K562 (cell line): ENCODE results near the gene PITPNM3. TPM values are rescaled to one million over a fixed set of nuclear protein-coding genes. Genes with fewer than 3 reads are reported as not detected.

ENCODE experiments used
- ATAC-seq: fragments of 200-7000 bp; cut with Tn5 transposase; 3 replicates; pipeline ENCODE4 v1.9.1; 2020; ENCODE audit warnings: moderate library complexity
- BruUV-seq: library from RNA; stranded (reverse); fragments of 400-500 nt; replicated peaks from 2 replicates; lab custom pipeline; 2021; lab: Mats Ljungman, UMichigan
- CTCF ChIA-PET: fragments of 300-600 bp; formaldehyde crosslinking; extraction: SDS; loops from one replicate; lab custom pipeline; 2021; ENCODE audit warnings: low intra/inter-chr PET ratio; lab: Yijun Ruan, JAX
- POLR2A ChIA-PET: fragments of 300-600, 350-650 bp; sonication (Branson Sonifier 250); formaldehyde crosslinking; extraction: SDS; loops from one replicate; lab custom pipeline; 2021; ENCODE audit warnings: antibody characterized with exemption, inconsistent platforms; lab: Yijun Ruan, JAX
- DNase-seq, 4 experiments: peaks; one replicate each; pipeline versions ENCODE4 v3.0.0 to v3.0.0-alpha.2; 2011 to 2018; ENCODE audit warnings: low spot score in 3 of 4, mixed read lengths in 3 of 4; ENCODE audit errors: extremely low read depth in 1 of 4
- FAIRE-seq: peaks from 2 replicates; lab custom pipeline; 2011; peaks lifted over from hg19 to GRCh38; lab: Jason Lieb, UNC
- H2AFZ ChIP-seq: 2 replicates; pipeline ENCODE4 v1.6.0; 2011; ENCODE audit warnings: low read depth, low read length, control low read depth, inconsistent platforms
- H3K27ac ChIP-seq: fragments of 200-600 bp; 3 replicates; pipeline ENCODE4 v1.8.0; 2011; ENCODE audit warnings: low read depth, mild to moderate bottlenecking, control low read depth, inconsistent platforms, low read length, moderate library complexity, mixed read lengths; ENCODE audit errors: extremely low read depth
- H3K27me3 ChIP-seq, 2 experiments: fragments of 300-600 bp in 1 of 2; 2 replicates in 1 of 2; 3 replicates in 1 of 2; pipeline versions ENCODE4 v1.6.0 to v1.8.0; 2011; ENCODE audit warnings: inconsistent platforms in 2 of 2, low read length in 2 of 2, mild to moderate bottlenecking in 1 of 2, mixed read lengths in 1 of 2, moderate library complexity in 1 of 2; ENCODE audit not compliant: control insufficient read depth in 2 of 2, insufficient read depth in 2 of 2
- H3K36me3 ChIP-seq: fragments of 300-600 bp; 3 replicates; pipeline ENCODE4 v1.8.0; 2011; ENCODE audit warnings: mild to moderate bottlenecking, low read length, inconsistent platforms; ENCODE audit not compliant: control insufficient read depth, insufficient read depth
- H3K4me1 ChIP-seq, 2 experiments: fragments of 200-600 bp in 1 of 2; replicated peaks in 1 of 2; 2 replicates in 1 of 2; 3 replicates in 1 of 2; pipeline versions ENCODE4 v1.5.1 to v1.8.0; 2011; ENCODE audit warnings: inconsistent platforms in 2 of 2, low read length in 2 of 2, mild to moderate bottlenecking in 1 of 2, mixed read lengths in 1 of 2, moderate library complexity in 1 of 2; ENCODE audit not compliant: control insufficient read depth in 2 of 2, insufficient read depth in 2 of 2
- H3K4me2 ChIP-seq: 2 replicates; pipeline ENCODE4 v1.6.1; 2011; ENCODE audit warnings: low read length, control low read depth, inconsistent platforms, mixed read lengths; ENCODE audit not compliant: insufficient read depth
- H3K4me3 ChIP-seq: fragments of 200-600 bp; sonication (generic), shearing (Covaris generic); 2 replicates; pipeline ENCODE4 v1.5.1; 2016; ENCODE audit warnings: control low read depth, inconsistent platforms
- H3K79me2 ChIP-seq: fragments of 200-600 bp; 3 replicates; pipeline ENCODE4 v1.8.0; 2011; ENCODE audit warnings: low read length, inconsistent platforms; ENCODE audit not compliant: control insufficient read depth, insufficient read depth
- H3K9ac ChIP-seq, 2 experiments: 2 replicates each; pipeline versions ENCODE4 v1.6.0 to v1.6.1; 2011; ENCODE audit warnings: low read depth in 2 of 2, low read length in 2 of 2, control low read depth in 1 of 2, inconsistent platforms in 1 of 2, mild to moderate bottlenecking in 1 of 2, mixed read lengths in 1 of 2; ENCODE audit not compliant: insufficient read depth in 1 of 2
- H3K9me1 ChIP-seq: one replicate; pipeline ENCODE4 v1.6.0; 2011; ENCODE audit warnings: inconsistent platforms, mild to moderate bottlenecking, low read length, moderate library complexity; ENCODE audit not compliant: control insufficient read depth, insufficient read depth
- H3K9me3 ChIP-seq: replicated peaks from 2 replicates; pipeline ENCODE4 v1.5.1; 2011; ENCODE audit warnings: low read depth, low read length, inconsistent platforms; ENCODE audit not compliant: control insufficient read depth, insufficient read depth
- H4K20me1 ChIP-seq: replicated peaks from 2 replicates; pipeline ENCODE4 v1.6.1; 2011; ENCODE audit warnings: low read length, inconsistent platforms, mixed read lengths; ENCODE audit not compliant: control insufficient read depth, insufficient read depth
- CTBP1 ChIP-seq: fragments of 450-650 bp; IDR thresholded peaks from 2 replicates; pipeline ENCODE4 v1.6.1; 2016; ENCODE audit warnings: borderline replicate concordance
- ESRRB ChIP-seq: fragments of 250-450 bp; sonication (Bioruptor Pico); IDR thresholded peaks from 2 replicates; pipeline ENCODE4 v1.5.0; 2020; ENCODE audit warnings: mild to moderate bottlenecking, moderate library complexity, borderline replicate concordance
- FOXK2 ChIP-seq, 2 experiments: fragments of 450-650 bp; IDR thresholded peaks in 1 of 2; conservative IDR thresholded peaks in 1 of 2; 2 replicates each; pipeline ENCODE4 v1.6.1; 2016; ENCODE audit warnings: low read depth in 2 of 2, mild to moderate bottlenecking in 1 of 2
- HMG20A ChIP-seq: fragments of 450-650 bp; formaldehyde crosslinking; conservative IDR thresholded peaks from 2 replicates; pipeline ENCODE4 v1.4.0; 2020; ENCODE audit warnings: mild to moderate bottlenecking, mixed read lengths
- HNRNPUL1 ChIP-seq: fragments of 200-400 bp; formaldehyde crosslinking; IDR thresholded peaks from 2 replicates; pipeline ENCODE4 v1.6.1; 2017; ENCODE audit warnings: low read length
- MYNN ChIP-seq, 2 experiments: sonication (generic); formaldehyde crosslinking in 1 of 2; IDR thresholded peaks; 2 replicates each; pipeline versions ENCODE4 v1.5.0 to v1.6.1; 2016 to 2020; ENCODE audit warnings: antibody characterized with exemption in 1 of 2, missing genetic modification reagents in 1 of 2
- NONO ChIP-seq, 2 experiments: fragments of 200-400 bp in 1 of 2; fragments of 450-650 bp in 1 of 2; formaldehyde crosslinking in 1 of 2; IDR thresholded peaks; 2 replicates each; pipeline ENCODE4 v1.6.1; 2017; ENCODE audit warnings: low read depth in 2 of 2, mild to moderate bottlenecking in 2 of 2, moderate library complexity in 2 of 2, low read length in 1 of 2
- STAG1 ChIP-seq: sonication (generic); formaldehyde crosslinking; IDR thresholded peaks from 2 replicates; pipeline ENCODE4 v1.5.0; 2020; ENCODE audit warnings: missing genetic modification reagents, borderline replicate concordance
- USF2 ChIP-seq: sonication (generic); formaldehyde crosslinking; IDR thresholded peaks from 2 replicates; pipeline ENCODE4 v1.5.0; 2020; ENCODE audit warnings: missing genetic modification reagents
- ZEB2 ChIP-seq: fragments of 450-650 bp; IDR thresholded peaks from 2 replicates; pipeline ENCODE4 v1.6.1; 2016
- ZNF124 ChIP-seq: sonication (generic); formaldehyde crosslinking; IDR thresholded peaks from 2 replicates; pipeline ENCODE4 v1.8.1; 2022; ENCODE audit warnings: missing genetic modification reagents
- ZNF444 ChIP-seq: fragments of 250-450 bp; sonication (Bioruptor Pico); IDR thresholded peaks from 2 replicates; pipeline ENCODE4 v1.4.0; 2020; ENCODE audit warnings: mild to moderate bottlenecking, moderate library complexity
- ZNF583 ChIP-seq: fragments of 250-450 bp; sonication (Bioruptor Pico); IDR thresholded peaks from 2 replicates; pipeline ENCODE4 v1.4.0; 2020
- ZSCAN32 ChIP-seq: fragments of 450-650 bp; formaldehyde crosslinking; IDR thresholded peaks from 2 replicates; pipeline ENCODE4 v1.4.0; 2020; ENCODE audit warnings: mild to moderate bottlenecking, moderate library complexity
- WGBS: fragments of 100-300 bp; shearing (Covaris generic); methylation state at CpG from one replicate; pipeline ENCODE4 v1.1.6; 2016; ENCODE audit warnings: low coverage, mixed read lengths; ENCODE audit not compliant: insufficient coverage; ENCODE audit errors: missing lambda C conversion rate; 5-methylcytosine and 5-hydroxymethylcytosine counted together
- in situ Hi-C: fragments of 300-500 bp; cut with MboI; formaldehyde crosslinking; loops from 4 replicates; pipeline ENCODE4 v1.15.0; 2018; ENCODE audit warnings: inconsistent platforms, mixed read lengths
- intact Hi-C: fragments of 100-400 bp; cut with micrococcal nuclease; formaldehyde crosslinking; loops from 2 replicates; pipeline ENCODE4 v1.14.2; 2022
- polyA plus RNA-seq, 8 experiments: library from polyadenylated mRNA; depleted of rRNA in 4 of 8; stranded (reverse) in 5 of 8; unstranded in 3 of 8; fragments of >200 nt; fragmentation: Nextera tagmentation in 2 of 8; fragmentation: Illumina TruSeq in 1 of 8; extraction: Ambion mirVana in 2 of 8; extraction: Trizol in 1 of 8; gene quantifications; 2 replicates each; pipeline versions ENCODE4 v1.2.1 to v1.2.3, GENCODE V29; 2011 to 2014; ENCODE audit warnings: inconsistent platforms in 1 of 8, missing spikeins in 1 of 8
- total RNA-seq, 7 experiments: library from RNA; depleted of rRNA in 6 of 7; stranded (reverse); fragments of >200 nt in 6 of 7; fragmentation: Illumina TruSeq in 2 of 7; extraction: Trizol in 2 of 7; gene quantifications; 2 replicates each; pipeline versions ENCODE4 v1.2.1 to v1.2.3, GENCODE V29; 2011 to 2021; ENCODE audit warnings: low replicate concordance in 1 of 7
- TF ChIP-seq, protein P1 (sequence below), 2 experiments: fragments of 450-650 bp; IDR thresholded peaks; 2 replicates each; pipeline ENCODE4 v1.6.1; 2016

Gene PITPNM3
- total and polyA plus RNA-seq, 9 of the 15 experiments (the other 6 are each of a cell fraction or from before 2014, with no cell fraction given) = 0.14 to 0.38 (median 0.22) TPM; not detected in 2

DNA sequence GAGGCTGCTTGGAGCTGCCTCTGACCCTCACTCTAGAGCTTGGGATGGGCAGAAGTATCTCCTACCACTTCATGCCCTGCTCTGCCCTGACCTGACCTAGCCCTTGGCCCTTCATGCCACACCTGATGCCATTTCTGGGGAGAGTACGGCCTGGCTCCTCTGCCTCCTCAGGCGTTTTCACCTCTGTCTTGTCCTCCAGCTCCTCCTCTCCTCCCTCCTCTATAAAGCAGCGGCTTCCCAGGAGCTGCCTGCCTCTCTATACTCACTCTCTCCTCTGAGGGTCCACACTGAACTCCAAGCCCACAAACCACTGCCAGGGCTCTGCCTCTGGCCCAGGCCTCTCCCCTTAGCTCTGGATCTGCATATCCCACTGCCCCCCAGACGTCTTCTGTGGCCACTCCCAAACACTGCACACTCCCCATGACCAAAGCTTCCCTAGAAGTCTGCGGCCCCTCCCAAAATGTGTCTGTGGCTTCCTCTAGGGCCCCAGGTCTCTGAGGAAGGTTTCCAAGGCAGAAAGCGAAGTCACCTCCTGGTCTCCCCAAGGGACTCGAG is 52.6 kb downstream of the PITPNM3 start:
- H3K27ac ChIP-seq = no peak overlapping the region
- H2AFZ ChIP-seq = no peak overlapping the region
- CTCF ChIA-PET = no interaction called here
- H3K27me3 ChIP-seq = peaks cover 0 to 21% of the 10 kb centered on the region in 2 experiments; a peak in 2 of 5 replicates
- H3K4me1 ChIP-seq = no peaks in the 10 kb centered on the region; a peak in 1 of 5 replicates
- no peak for FAIRE-seq
- H3K9me3 ChIP-seq = no peaks in the 10 kb centered on the region
- no peak for TF ChIP-seq ZNF124
- TF ChIP-seq FOXK2 (conservative IDR thresholded peaks at IDR 0.05 in 1 of 2, IDR thresholded peaks at IDR 0.05 in 1 of 2; ENCODE audit: low read depth in 2 of 2) = no peak
- TF ChIP-seq ZNF583 (CRISPR knock-in tag) = no peak
- no peak for TF ChIP-seq ZSCAN32 (CRISPR knock-in tag)
- TF ChIP-seq, protein P1, sequence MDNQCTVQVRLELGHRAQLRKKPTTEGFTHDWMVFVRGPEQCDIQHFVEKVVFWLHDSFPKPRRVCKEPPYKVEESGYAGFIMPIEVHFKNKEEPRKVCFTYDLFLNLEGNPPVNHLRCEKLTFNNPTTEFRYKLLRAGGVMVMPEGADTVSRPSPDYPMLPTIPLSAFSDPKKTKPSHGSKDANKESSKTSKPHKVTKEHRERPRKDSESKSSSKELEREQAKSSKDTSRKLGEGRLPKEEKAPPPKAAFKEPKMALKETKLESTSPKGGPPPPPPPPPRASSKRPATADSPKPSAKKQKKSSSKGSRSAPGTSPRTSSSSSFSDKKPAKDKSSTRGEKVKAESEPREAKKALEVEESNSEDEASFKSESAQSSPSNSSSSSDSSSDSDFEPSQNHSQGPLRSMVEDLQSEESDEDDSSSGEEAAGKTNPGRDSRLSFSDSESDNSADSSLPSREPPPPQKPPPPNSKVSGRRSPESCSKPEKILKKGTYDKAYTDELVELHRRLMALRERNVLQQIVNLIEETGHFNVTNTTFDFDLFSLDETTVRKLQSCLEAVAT (IDR thresholded peaks at IDR 0.05) = no peak
- TF ChIP-seq MYNN (IDR thresholded peaks at IDR 0.05) = no peak
- no peak for TF ChIP-seq MYNN (CRISPR knock-in tag; IDR thresholded peaks at IDR 0.05)
- no peak for TF ChIP-seq ZEB2
- TF ChIP-seq HNRNPUL1 = no peak
- TF ChIP-seq ESRRB (CRISPR knock-in tag) = no peak
- TF ChIP-seq ZNF444 (CRISPR knock-in tag) = no peak
- no peak for TF ChIP-seq NONO (IDR thresholded peaks at IDR 0.05; ENCODE audit: low read depth in 2 of 2, low read length in 1 of 2)
- TF ChIP-seq CTBP1 = no peak
- no peak for TF ChIP-seq HMG20A (CRISPR knock-in tag)
- TF ChIP-seq USF2 (CRISPR knock-in tag) = no peak
- no peak for TF ChIP-seq STAG1 (CRISPR knock-in tag)
- H3K9me1 ChIP-seq = no peaks in the 10 kb centered on the region
- no peak overlapping the region for H3K4me2 ChIP-seq
- in situ Hi-C loops = no loop called here
- POLR2A ChIA-PET = no interaction called here
- intact Hi-C loops = no loop called here
- no peak for DNase-seq
- WGBS = 0% methylated on average over 5 of the region's 7 CpGs
- no peak for ATAC-seq
- no peaks in the 10 kb centered on the region for H3K79me2 ChIP-seq
- no peaks in the 10 kb centered on the region for H4K20me1 ChIP-seq
- no peaks in the 10 kb centered on the region for H3K36me3 ChIP-seq
- no TSS peak for BruUV-seq
- no peak overlapping the region for H3K4me3 ChIP-seq
- H3K9ac ChIP-seq = no peak overlapping the region
